Cardiac fibroblast (primary cell): ENCODE results near the gene FNDC3B.
A peak's percentile ranks its signal among the peaks of the same experiment; 100 is the strongest.

Experiments used
- DNase-seq, 2 donors: peaks; one replicate each; pipeline versions ENCODE4 v3.0.0 to v3.0.0-alpha.2; 2010; ENCODE audit warnings: low read depth in 2 of 2
- H3K4me3 ChIP-seq, 2 donors: replicated peaks in 1 of 2; 1 replicate in 1 of 2; 2 replicates in 1 of 2; pipeline ENCODE4 v1.5.1; 2011; ENCODE audit warnings: low read depth in 2 of 2, low read length in 2 of 2, mild to moderate bottlenecking in 2 of 2, moderate library complexity in 1 of 2
- CTCF ChIP-seq: IDR thresholded peaks from one replicate; pipeline ENCODE4 v1.5.1; 2011; ENCODE audit warnings: low read depth, mild to moderate bottlenecking, low read length, inconsistent platforms

FNDC3B gene

GRCh38 chr3:172275586-172275985 is 236.2 kb downstream of the FNDC3B start:
- TF ChIP-seq CTCF: no peak
- DNase-seq: no peak
- no peak overlapping the region for H3K4me3 ChIP-seq

GRCh38 chr3:172276103-172276502 is 236.7 kb downstream of the FNDC3B start:
- TF ChIP-seq CTCF: no peak
- no peak overlapping the region for H3K4me3 ChIP-seq
- no peak for DNase-seq

- DNase-seq: no peak
- TF ChIP-seq CTCF: no peak
- no peak overlapping the region for H3K4me3 ChIP-seq
These were observed 237.8 kb downstream of the FNDC3B start for GRCh38 chr3:172277151-172277652.

GRCh38 chr3:172279191-172279640 is 239.8 kb downstream of the FNDC3B start:
- H3K4me3 ChIP-seq: no peak overlapping the region
- no peak for DNase-seq
- TF ChIP-seq CTCF: no peak

- H3K4me3 ChIP-seq: no peak overlapping the region
- no peak for DNase-seq
- no peak for TF ChIP-seq CTCF
These were observed 240.6 kb downstream of the FNDC3B start for GRCh38 chr3:172279974-172280373.

GRCh38 chr3:172280406-172281051 is 241.2 kb downstream of the FNDC3B start:
- DNase-seq: peak; percentile 81 to 85

More at GRCh38 chr3:172280406-172281051, 241.2 kb downstream of the FNDC3B start:
- H3K4me3 ChIP-seq: no peak overlapping the region
- no peak for TF ChIP-seq CTCF
